ENCODE data around the gene SLC24A3. TPM values are rescaled to one million over a fixed set of nuclear protein-coding genes. Genes with fewer than 3 reads are reported as not detected.

The SLC24A3 gene
- total RNA-seq, 2 experiments from 2014 or later: not detected

- no peaks in the 10 kb centered on the region for H3K9me3 ChIP-seq (ENCODE audit: low read length)
- no peaks in the 10 kb centered on the region for H3K36me3 ChIP-seq (ENCODE audit: insufficient read depth, low read length)
- no peaks in the 10 kb centered on the region for H3K9me2 ChIP-seq (ENCODE audit: insufficient read depth, low read length)
- no peaks in the 10 kb centered on the region for H3K4me1 ChIP-seq (ENCODE audit: insufficient read depth, low read length, poor library complexity, severe bottlenecking)
- H3K79me2 ChIP-seq (ENCODE audit: insufficient read depth, low read depth, low read length): no peaks in the 10 kb centered on the region
- H3K4me3 ChIP-seq (ENCODE audit: low read depth, low read length, poor library complexity, severe bottlenecking): no peak overlapping the region
- H3K27ac ChIP-seq (ENCODE audit: low read depth, low read length, poor library complexity, severe bottlenecking): no peak overlapping the region
- H4K20me1 ChIP-seq (ENCODE audit: insufficient read depth, low read length): no peaks in the 10 kb centered on the region
- BruUV-seq (replicated peaks): no TSS peak
- DNase-seq (ENCODE audit: low spot score): no peak
- TF ChIP-seq EZH2phosphoT487 (IDR thresholded peaks at IDR 0.05; ENCODE audit: borderline replicate concordance, low read depth, low read length): no peak
- TF ChIP-seq, protein P1, sequence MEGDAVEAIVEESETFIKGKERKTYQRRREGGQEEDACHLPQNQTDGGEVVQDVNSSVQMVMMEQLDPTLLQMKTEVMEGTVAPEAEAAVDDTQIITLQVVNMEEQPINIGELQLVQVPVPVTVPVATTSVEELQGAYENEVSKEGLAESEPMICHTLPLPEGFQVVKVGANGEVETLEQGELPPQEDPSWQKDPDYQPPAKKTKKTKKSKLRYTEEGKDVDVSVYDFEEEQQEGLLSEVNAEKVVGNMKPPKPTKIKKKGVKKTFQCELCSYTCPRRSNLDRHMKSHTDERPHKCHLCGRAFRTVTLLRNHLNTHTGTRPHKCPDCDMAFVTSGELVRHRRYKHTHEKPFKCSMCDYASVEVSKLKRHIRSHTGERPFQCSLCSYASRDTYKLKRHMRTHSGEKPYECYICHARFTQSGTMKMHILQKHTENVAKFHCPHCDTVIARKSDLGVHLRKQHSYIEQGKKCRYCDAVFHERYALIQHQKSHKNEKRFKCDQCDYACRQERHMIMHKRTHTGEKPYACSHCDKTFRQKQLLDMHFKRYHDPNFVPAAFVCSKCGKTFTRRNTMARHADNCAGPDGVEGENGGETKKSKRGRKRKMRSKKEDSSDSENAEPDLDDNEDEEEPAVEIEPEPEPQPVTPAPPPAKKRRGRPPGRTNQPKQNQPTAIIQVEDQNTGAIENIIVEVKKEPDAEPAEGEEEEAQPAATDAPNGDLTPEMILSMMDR (conservative IDR thresholded peaks at IDR 0.05; ENCODE audit: low read length): no peak
- intact Hi-C loops (cut with micrococcal nuclease; ENCODE audit: unreplicated experiment): no loop called here
- no peak overlapping the region for H3K4me2 ChIP-seq (ENCODE audit: low read length)
- CTCF ChIA-PET (ENCODE audit: unreplicated experiment): no interaction called here
- POLR2A ChIA-PET: no interaction called here
- no peak overlapping the region for H2AFZ ChIP-seq (ENCODE audit: low read length)
These were observed 62.7 kb downstream of the SLC24A3 start for GRCh38 chr20:19275038-19275629.

DNA sequence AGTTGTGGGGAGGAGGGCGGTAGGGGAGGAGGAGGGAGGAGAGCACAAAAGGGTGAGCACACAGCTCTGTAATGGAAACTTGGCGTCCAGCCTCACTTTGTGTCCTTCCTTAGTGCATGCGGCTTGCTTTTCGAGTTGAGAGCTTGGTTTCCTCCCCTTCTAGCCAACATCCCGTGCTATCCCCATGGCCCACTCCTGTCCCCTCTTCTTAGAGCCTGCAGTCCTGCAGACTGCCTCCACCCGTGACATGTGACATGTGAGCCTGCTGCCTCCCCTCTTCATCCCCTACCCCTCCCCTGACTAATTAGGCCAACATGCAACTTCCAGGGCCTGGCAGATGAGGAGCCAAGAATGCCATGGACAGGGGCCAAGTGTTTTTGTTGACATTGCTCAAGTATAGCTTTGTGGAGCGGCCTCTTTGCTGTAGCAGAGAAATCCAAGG lies 63.2 kb downstream of the SLC24A3 start:
- H3K27ac ChIP-seq (ENCODE audit: low read depth, low read length, poor library complexity, severe bottlenecking): no peak overlapping the region
- POLR2A ChIA-PET: no interaction called here
- H3K4me3 ChIP-seq (ENCODE audit: low read depth, low read length, poor library complexity, severe bottlenecking): no peak overlapping the region
- H4K20me1 ChIP-seq (ENCODE audit: insufficient read depth, low read length): no peaks in the 10 kb centered on the region
- no TSS peak for BruUV-seq (replicated peaks)
- H3K4me2 ChIP-seq (ENCODE audit: low read length): no peak overlapping the region
- no peaks in the 10 kb centered on the region for H3K36me3 ChIP-seq (ENCODE audit: insufficient read depth, low read length)
- H3K9me2 ChIP-seq (ENCODE audit: insufficient read depth, low read length): no peaks in the 10 kb centered on the region
- TF ChIP-seq, protein P1 (conservative IDR thresholded peaks at IDR 0.05; ENCODE audit: low read length): no peak
- TF ChIP-seq EZH2phosphoT487 (IDR thresholded peaks at IDR 0.05; ENCODE audit: borderline replicate concordance, low read depth, low read length): no peak
- no peaks in the 10 kb centered on the region for H3K4me1 ChIP-seq (ENCODE audit: insufficient read depth, low read length, poor library complexity, severe bottlenecking)
- CTCF ChIA-PET (ENCODE audit: unreplicated experiment): no interaction called here
- DNase-seq (ENCODE audit: low spot score): no peak
- no peaks in the 10 kb centered on the region for H3K79me2 ChIP-seq (ENCODE audit: insufficient read depth, low read depth, low read length)
- intact Hi-C loops (cut with micrococcal nuclease; ENCODE audit: unreplicated experiment): no loop called here
- H3K9me3 ChIP-seq (ENCODE audit: low read length): no peaks in the 10 kb centered on the region
- no peak overlapping the region for H2AFZ ChIP-seq (ENCODE audit: low read length)

- no peaks in the 10 kb centered on the region for H4K20me1 ChIP-seq (ENCODE audit: insufficient read depth, low read length)
- ChIA-PET CTCF (ENCODE audit: unreplicated experiment) (no interaction called here), POLR2A (interaction anchor here (1.0 kb wide), 1 partner anchor 33 kb away, joined by 3 read pairs; no protein-coding TSS in a partner anchor)
- DNase-seq (ENCODE audit: low spot score): no peak
- H3K4me2 ChIP-seq (ENCODE audit: low read length): no peak overlapping the region
- TF ChIP-seq EZH2phosphoT487 (IDR thresholded peaks at IDR 0.05; ENCODE audit: borderline replicate concordance, low read depth, low read length): no peak
- TF ChIP-seq, protein P1 (conservative IDR thresholded peaks at IDR 0.05; ENCODE audit: low read length): no peak
- no peak overlapping the region for H2AFZ ChIP-seq (ENCODE audit: low read length)
- no peaks in the 10 kb centered on the region for H3K9me3 ChIP-seq (ENCODE audit: low read length)
- H3K4me3 ChIP-seq (ENCODE audit: low read depth, low read length, poor library complexity, severe bottlenecking): no peak overlapping the region
- no peaks in the 10 kb centered on the region for H3K9me2 ChIP-seq (ENCODE audit: insufficient read depth, low read length)
- no peaks in the 10 kb centered on the region for H3K36me3 ChIP-seq (ENCODE audit: insufficient read depth, low read length)
- intact Hi-C loops (cut with micrococcal nuclease; ENCODE audit: unreplicated experiment): no loop called here
- BruUV-seq (replicated peaks): no TSS peak
- no peaks in the 10 kb centered on the region for H3K4me1 ChIP-seq (ENCODE audit: insufficient read depth, low read length, poor library complexity, severe bottlenecking)
- no peak overlapping the region for H3K27ac ChIP-seq (ENCODE audit: low read depth, low read length, poor library complexity, severe bottlenecking)
- no peaks in the 10 kb centered on the region for H3K79me2 ChIP-seq (ENCODE audit: insufficient read depth, low read depth, low read length)
These were observed 64.9 kb downstream of the SLC24A3 start for GRCh38 chr20:19277381-19277780.

All from OCI-LY7 (cell line).